A673 (cell line): ENCODE measurements around the gene XDH. TPM values are rescaled to one million over a fixed set of nuclear protein-coding genes. Genes with fewer than 3 reads are reported as not detected.

Source experiments
- BruUV-seq: library from RNA; stranded (reverse); fragments of 400-500 nt; replicated peaks from 2 replicates; lab custom pipeline; 2021; lab: Mats Ljungman, UMichigan
- CTCF ChIA-PET: fragments of 300-600 bp; sonication (Branson Sonifier 250); formaldehyde crosslinking; loops from one replicate; lab custom pipeline; 2022; ENCODE audit warnings: antibody characterized with exemption; lab: Charles Lee
- POLR2A ChIA-PET: fragments of 300-600 bp; sonication (Branson Sonifier 250); formaldehyde crosslinking; loops from one replicate; lab custom pipeline; 2022; ENCODE audit warnings: antibody characterized with exemption; ENCODE audit not compliant: low non-redundant PET; lab: Charles Lee
- DNase-seq: peaks from one replicate; pipeline ENCODE4 v3.0.0-alpha.2; 2015; ENCODE audit warnings: low spot score
- H3K27ac ChIP-seq: fragments of 200-600 bp; sonication (generic); 2 replicates; pipeline ENCODE4 v1.5.1; 2016; ENCODE audit warnings: mixed run types, low read depth, mild to moderate bottlenecking, mixed read lengths, antibody characterized with exemption, low read length; ENCODE audit not compliant: poor library complexity, severe bottlenecking
- H3K27me3 ChIP-seq: fragments of 200-600 bp; sonication (generic); replicated peaks from 2 replicates; pipeline ENCODE4 v1.6.1; 2017; ENCODE audit warnings: mixed run types, low read depth, mild to moderate bottlenecking, mixed read lengths, antibody characterized with exemption, low read length; ENCODE audit not compliant: insufficient read depth, poor library complexity
- H3K36me3 ChIP-seq: fragments of 200-600 bp; sonication (generic); 2 replicates; pipeline ENCODE4 v1.6.1; 2016; ENCODE audit warnings: mixed run types, mild to moderate bottlenecking, mixed read lengths, antibody characterized with exemption, low read length; ENCODE audit not compliant: insufficient read depth, poor library complexity, severe bottlenecking
- H3K4me1 ChIP-seq: fragments of 200-600 bp; sonication (generic); 2 replicates; pipeline ENCODE4 v1.6.1; 2017; ENCODE audit warnings: mixed run types, mild to moderate bottlenecking, mixed read lengths, antibody characterized with exemption, low read length; ENCODE audit not compliant: insufficient read depth, poor library complexity, severe bottlenecking
- H3K4me3 ChIP-seq: fragments of 200-600 bp; sonication (generic); 2 replicates; pipeline ENCODE4 v1.5.1; 2016; ENCODE audit warnings: low read depth, mixed run types, mild to moderate bottlenecking, mixed read lengths, low read length; ENCODE audit not compliant: poor library complexity, severe bottlenecking
- H3K9me3 ChIP-seq: fragments of 200-600 bp; sonication (generic); 2 replicates; pipeline ENCODE4 v1.6.1; 2016; ENCODE audit warnings: mixed run types, low read depth, mild to moderate bottlenecking, mixed read lengths, antibody characterized with exemption, low read length; ENCODE audit not compliant: poor library complexity, severe bottlenecking
- CTCF ChIP-seq: fragments of 300-800, 200-600 bp; sonication (generic); conservative IDR thresholded peaks from 2 replicates; pipeline ENCODE4 v1.5.1; 2017; ENCODE audit warnings: low read depth, mild to moderate bottlenecking, antibody characterized with exemption, low read length, moderate library complexity, mixed read lengths
- EZH2 ChIP-seq: fragments of 200-600 bp; sonication (generic); IDR thresholded peaks from 2 replicates; pipeline ENCODE4 v1.6.1; 2017; ENCODE audit warnings: borderline replicate concordance, low read depth, mild to moderate bottlenecking, mixed read lengths, antibody characterized with exemption, low read length; ENCODE audit not compliant: poor library complexity, severe bottlenecking
- intact Hi-C: fragments of 100-400 bp; cut with micrococcal nuclease; formaldehyde crosslinking; loops from one replicate; pipeline ENCODE4 v1.10.0; 2022; ENCODE audit not compliant: unreplicated experiment
- total RNA-seq: library from RNA; stranded (reverse); gene quantifications from 2 replicates; pipeline ENCODE4 v1.2.3, GENCODE V29; 2021

The XDH gene
- total RNA-seq, 1 experiment from 2014 or later = 0.19 TPM

- Histone ChIP-seq H3K27ac (no peak overlapping the region), H3K4me1 (no peaks in the 10 kb centered on the region), H3K9me3 (no peaks in the 10 kb centered on the region), H3K36me3 (no peaks in the 10 kb centered on the region), H3K4me3 (no peak overlapping the region), H3K27me3 (no peaks in the 10 kb centered on the region)
- no peak for DNase-seq
- ChIA-PET POLR2A (no interaction called here), CTCF (no interaction called here)
- intact Hi-C loops = no loop called here
- TF ChIP-seq CTCF (no peak), EZH2 (no peak)
- no TSS peak for BruUV-seq
Measured at GRCh38 chr2:31365348-31365747, 49.2 kb downstream of the XDH start.

- H3K27ac ChIP-seq = no peak overlapping the region
- no TSS peak for BruUV-seq
- H3K9me3 ChIP-seq = no peaks in the 10 kb centered on the region
- H3K4me1 ChIP-seq = no peaks in the 10 kb centered on the region
- H3K36me3 ChIP-seq = no peaks in the 10 kb centered on the region
- H3K27me3 ChIP-seq = no peaks in the 10 kb centered on the region
- no peak for DNase-seq
- intact Hi-C loops = no loop called here
- TF ChIP-seq EZH2 (no peak), CTCF (no peak)
- H3K4me3 ChIP-seq = no peak overlapping the region
- ChIA-PET CTCF (no interaction called here), POLR2A (no interaction called here)
Measured at GRCh38 chr2:31363956-31364750, 50.4 kb downstream of the XDH start.

- H3K27ac ChIP-seq = no peak overlapping the region
- no peak overlapping the region for H3K4me3 ChIP-seq
- no TSS peak for BruUV-seq
- H3K36me3 ChIP-seq = no peaks in the 10 kb centered on the region
- TF ChIP-seq EZH2 (no peak), CTCF (no peak)
- H3K4me1 ChIP-seq = no peaks in the 10 kb centered on the region
- ChIA-PET POLR2A (no interaction called here), CTCF (interaction anchor here (0.6 kb wide), 1 partner anchor 161 kb away, joined by 3 read pairs; no protein-coding TSS in a partner anchor)
- intact Hi-C loops = no loop called here
- no peaks in the 10 kb centered on the region for H3K9me3 ChIP-seq
- H3K27me3 ChIP-seq = no peaks in the 10 kb centered on the region
- no peak for DNase-seq
Measured at GRCh38 chr2:31362581-31362980, 52.0 kb downstream of the XDH start.
